PC-3 (cell line): Measurements from ENCODE around the gene PCARE. TPM values are rescaled to one million over a fixed set of nuclear protein-coding genes. Genes with fewer than 3 reads are reported as not detected.
A peak's percentile ranks its signal among the peaks of the same experiment; 100 is the strongest.

Experiments used
- ATAC-seq: fragments of 200-7000 bp; cut with Tn5 transposase; 2 replicates; pipeline ENCODE4 v1.9.1; 2020; ENCODE audit warnings: mild to moderate bottlenecking, moderate library complexity
- BruUV-seq: library from RNA; stranded (reverse); fragments of 400-500 nt; replicated peaks from 2 replicates; lab custom pipeline; 2021; lab: Mats Ljungman, UMichigan
- CTCF ChIA-PET: fragments of 300-600 bp; sonication (Branson Sonifier 250); formaldehyde crosslinking; loops from one replicate; lab custom pipeline; 2022; ENCODE audit warnings: antibody characterized with exemption; lab: Charles Lee
- POLR2A ChIA-PET: fragments of 300-600 bp; sonication (Branson Sonifier 250); formaldehyde crosslinking; loops from one replicate; lab custom pipeline; 2022; ENCODE audit warnings: antibody characterized with exemption; ENCODE audit not compliant: unreplicated experiment; lab: Charles Lee
- DNase-seq: peaks from one replicate; pipeline ENCODE4 v3.0.0-alpha.2; 2015
- H2AFZ ChIP-seq: fragments of 300-600 bp; sonication (generic); 2 replicates; pipeline ENCODE4 v1.6.0; 2016; ENCODE audit warnings: antibody characterized with exemption, low read length
- H3F3A ChIP-seq: fragments of 300-600 bp; sonication (generic); one replicate; pipeline ENCODE4 v1.6.0; 2017; ENCODE audit warnings: antibody characterized with exemption, low read length, control low read depth, mild to moderate bottlenecking; ENCODE audit not compliant: unreplicated experiment
- H3K27ac ChIP-seq: fragments of 300-600 bp; sonication (generic); 2 replicates; pipeline ENCODE4 v1.5.1; 2016; ENCODE audit warnings: mild to moderate bottlenecking, low read length
- H3K27me3 ChIP-seq: fragments of 300-600 bp; sonication (generic); 2 replicates; pipeline ENCODE4 v1.6.1; 2016; ENCODE audit warnings: low read length, mixed read lengths
- H3K36me3 ChIP-seq: fragments of 300-600 bp; sonication (generic); 2 replicates; pipeline ENCODE4 v1.6.1; 2016; ENCODE audit warnings: low read depth, mixed run types, low read length, mixed read lengths
- H3K4me1 ChIP-seq: fragments of 300-600 bp; sonication (generic); 2 replicates; pipeline ENCODE4 v1.5.1; 2016; ENCODE audit warnings: low read length; ENCODE audit not compliant: insufficient read depth
- H3K4me2 ChIP-seq: fragments of 300-600 bp; sonication (generic); 2 replicates; pipeline ENCODE4 v1.6.0; 2016; ENCODE audit warnings: low read length
- H3K4me3 ChIP-seq: fragments of 300-600 bp; sonication (generic); 2 replicates; pipeline ENCODE4 v1.5.1; 2016; ENCODE audit warnings: mild to moderate bottlenecking, low read length, mixed read lengths
- H3K79me2 ChIP-seq: fragments of 300-600 bp; sonication (generic); 2 replicates; pipeline ENCODE4 v1.6.1; 2017; ENCODE audit warnings: low read length, mixed read lengths
- H3K9ac ChIP-seq: fragments of 300-600 bp; sonication (generic); 2 replicates; pipeline ENCODE4 v1.6.0; 2016; ENCODE audit warnings: mild to moderate bottlenecking, low read length
- H3K9me2 ChIP-seq: fragments of 300-600 bp; sonication (generic); replicated peaks from 2 replicates; pipeline ENCODE4 v1.6.1; 2016; ENCODE audit warnings: mixed run types, low read length, mixed read lengths
- H3K9me3 ChIP-seq: fragments of 300-600 bp; sonication (generic); 2 replicates; pipeline ENCODE4 v1.6.1; 2016; ENCODE audit warnings: low read length, mixed read lengths
- H4K20me1 ChIP-seq: fragments of 300-600 bp; sonication (generic); 2 replicates; pipeline ENCODE4 v1.6.1; 2016; ENCODE audit warnings: low read length, mixed read lengths
- CTCF ChIP-seq: fragments of 300-600 bp; sonication (generic); conservative IDR thresholded peaks from 2 replicates; pipeline ENCODE4 v1.5.1; 2017; ENCODE audit warnings: antibody characterized with exemption, low read depth, mild to moderate bottlenecking, low read length
- EZH2 ChIP-seq: fragments of 300-600 bp; sonication (generic); IDR thresholded peaks from one replicate; pipeline ENCODE4 v1.6.1; 2017; ENCODE audit warnings: antibody characterized with exemption, mild to moderate bottlenecking, low read length; ENCODE audit not compliant: unreplicated experiment
- EZH2phosphoT487 ChIP-seq: fragments of 300-600 bp; sonication (generic); IDR thresholded peaks from 2 replicates; pipeline ENCODE4 v1.6.1; 2018; ENCODE audit warnings: mild to moderate bottlenecking, antibody characterized with exemption, low read length, borderline replicate concordance
- intact Hi-C: fragments of 100-400 bp; cut with micrococcal nuclease; formaldehyde crosslinking; loops from 2 replicates; pipeline ENCODE4 v1.9.0; 2023
- total RNA-seq: library from RNA; depleted of rRNA; stranded (reverse); fragments of >200 nt; gene quantifications from 2 replicates; pipeline ENCODE4 v1.2.3, GENCODE V29; 2014

PCARE gene
- total RNA-seq, 1 experiment from 2014 or later = not detected

- Histone ChIP-seq H3K9ac (0 out of 2 replicates have a peak overlapping the region, but pooled peaks have one; percentile 40), H2AFZ (peak overlapping the region; percentile 64; the same call in 1 of the 2 replicates)
- POLR2A ChIA-PET = interaction anchor here (0.6 kb wide), 1 partner anchor 12 kb away, joined by 6 read pairs; no protein-coding TSS in a partner anchor
These were observed 40.2 kb upstream of the PCARE start for GRCh38 chr2:29114586-29114945.

DNA sequence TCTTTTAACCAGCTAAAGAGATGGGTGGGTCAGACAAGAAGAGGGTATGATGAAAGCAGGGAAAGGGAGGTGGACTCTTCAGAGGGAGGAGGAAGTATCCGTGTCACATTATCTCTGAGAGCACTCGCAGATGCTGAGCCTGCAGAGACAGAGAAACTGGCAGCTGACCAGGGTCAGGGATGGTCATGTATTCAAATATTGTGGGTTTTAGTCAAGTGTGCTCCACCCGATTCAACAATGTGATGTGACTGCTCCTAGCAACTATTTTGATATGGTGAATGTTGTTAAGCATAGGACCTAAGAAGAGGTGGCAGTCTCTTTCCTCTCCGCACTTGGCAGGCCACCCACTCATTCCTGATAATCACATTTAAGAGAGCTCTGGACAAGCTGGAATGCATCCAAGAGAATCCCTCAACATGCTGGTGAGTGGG lies 39.6 kb upstream of the PCARE start:
- Histone ChIP-seq H2AFZ (no peak overlapping the region), H3K27me3 (no peaks in the 10 kb centered on the region), H3K9me2 (no peaks in the 10 kb centered on the region), H3K4me2 (peak overlapping the region; percentile 60), H3K79me2 (peaks cover 24% of the 10 kb centered on the region), H3K9me3 (no peaks in the 10 kb centered on the region), H4K20me1 (no peaks in the 10 kb centered on the region), H3K4me1 (peaks cover 58% of the 10 kb centered on the region), H3K27ac (peak overlapping the region; percentile 63), H3F3A (no peaks in the 10 kb centered on the region), H3K9ac (no peak overlapping the region), H3K4me3 (peak overlapping the region; percentile 58; the same call in 1 of the 2 replicates), H3K36me3 (no peaks in the 10 kb centered on the region)
- intact Hi-C loops = loop anchor here (5.0 kb wide), 2 partner anchors 62 to 152 kb away; no protein-coding TSS in a partner anchor
- BruUV-seq = no TSS peak
- peak; percentile 37 for ATAC-seq
- TF ChIP-seq EZH2 (no peak), EZH2phosphoT487 (no peak)
- DNase-seq = peak; percentile 94
- ChIA-PET CTCF (no interaction called here), POLR2A (no interaction called here)

More at GRCh38 chr2:29114586-29114945, 40.2 kb upstream of the PCARE start:
- Histone ChIP-seq H3K9me2 (no peaks in the 10 kb centered on the region), H3K4me2 (peak overlapping the region; percentile 60), H3K9me3 (no peaks in the 10 kb centered on the region), H3K79me2 (peaks cover 31% of the 10 kb centered on the region), H3K4me1 (peaks cover 64% of the 10 kb centered on the region), H3K36me3 (no peaks in the 10 kb centered on the region), H3K4me3 (peak overlapping the region; percentile 58; the same call in 1 of the 2 replicates), H4K20me1 (no peaks in the 10 kb centered on the region), H3K27me3 (no peaks in the 10 kb centered on the region), H3K27ac (peak overlapping the region; percentile 63), H3F3A (no peaks in the 10 kb centered on the region)
- intact Hi-C loops = loop anchor here (5.0 kb wide), 2 partner anchors 62 to 152 kb away; no protein-coding TSS in a partner anchor
- CTCF ChIA-PET = interaction anchor here (0.6 kb wide), 1 partner anchor 22 kb away, joined by 15 read pairs; no protein-coding TSS in a partner anchor
- ATAC-seq (no peak), DNase-seq (no peak)
- no TSS peak for BruUV-seq
- no peak for TF ChIP-seq EZH2

DNA sequence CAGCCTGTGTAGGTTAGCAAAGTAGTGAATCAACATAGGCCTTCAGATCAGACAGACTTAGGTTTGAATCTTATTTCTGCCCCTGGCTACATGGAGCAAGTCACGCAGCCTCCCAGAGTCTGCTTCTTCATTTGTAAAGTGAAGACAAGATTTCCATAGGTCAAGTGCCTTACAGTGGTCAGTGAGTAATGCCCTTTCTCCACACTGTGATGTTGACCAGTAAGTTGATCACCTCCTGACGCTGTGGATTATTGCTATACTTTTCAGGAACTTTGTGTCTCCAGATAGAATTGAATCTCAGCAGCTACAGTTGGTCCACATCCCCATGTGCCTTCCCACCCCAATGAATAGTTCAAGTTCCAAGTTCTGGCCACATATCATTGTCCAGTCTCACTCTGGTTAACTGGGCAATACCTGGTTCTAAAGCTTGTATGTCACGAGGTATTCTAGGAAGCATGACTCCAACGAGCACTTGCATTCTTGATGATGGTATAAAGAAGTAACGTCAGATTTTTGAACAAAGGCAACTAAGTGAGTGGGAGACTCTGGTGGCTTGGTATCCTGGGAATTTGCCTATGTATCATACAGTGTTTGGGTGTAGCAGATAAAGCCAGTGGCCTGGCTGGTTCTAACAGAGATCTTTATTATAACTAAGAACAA lies 38.8 kb upstream of the PCARE start:
- no peak overlapping the region for H2AFZ ChIP-seq
- no peaks in the 10 kb centered on the region for H3K36me3 ChIP-seq
- DNase-seq (no peak), ATAC-seq (no peak)
- no TSS peak for BruUV-seq
- ChIA-PET CTCF (no interaction called here), POLR2A (no interaction called here)
- H4K20me1 ChIP-seq = no peaks in the 10 kb centered on the region
- H3K4me3 ChIP-seq = no peak overlapping the region
- peak overlapping the region; percentile 42 for H3K27ac ChIP-seq
- H3K79me2 ChIP-seq = peaks cover 18% of the 10 kb centered on the region
- peak overlapping the region; percentile 60; the same call in 1 of the 2 replicates for H3K4me2 ChIP-seq
- H3K9me2 ChIP-seq = no peaks in the 10 kb centered on the region
- H3F3A ChIP-seq = no peaks in the 10 kb centered on the region
- no peaks in the 10 kb centered on the region for H3K27me3 ChIP-seq
- TF ChIP-seq EZH2 (no peak), EZH2phosphoT487 (no peak), CTCF (no peak)
- no peaks in the 10 kb centered on the region for H3K9me3 ChIP-seq
- peaks cover 59% of the 10 kb centered on the region for H3K4me1 ChIP-seq
- intact Hi-C loops = loop anchor here (5.0 kb wide), 2 partner anchors 61 to 151 kb away; no protein-coding TSS in a partner anchor
- H3K9ac ChIP-seq = no peak overlapping the region
